Activated CD8-positive, alpha-beta T cell treated with anti-CD3 and anti-CD28 coated beads for 36 hours (primary cell): Measurements from ENCODE around the gene PLXNB2. TPM values are rescaled to one million over a fixed set of nuclear protein-coding genes. Genes with fewer than 3 reads are reported as not detected.
A peak's percentile ranks its signal among the peaks of the same experiment; 100 is the strongest.

Source experiments
- ATAC-seq: fragments of 200-7000 bp; cut with Tn5 transposase; one replicate; pipeline ENCODE4 v1.10.0; 2021; ENCODE audit warnings: mild to moderate bottlenecking, moderate library complexity
- CTCF ChIA-PET: fragments of 350-600 bp; sonication (Branson Sonifier 250); formaldehyde crosslinking; loops from one replicate; lab custom pipeline; 2021; ENCODE audit warnings: antibody characterized with exemption; lab: Charles Lee
- POLR2A ChIA-PET: fragments of 350-600 bp; sonication (Branson Sonifier 250); formaldehyde crosslinking; loops from one replicate; lab custom pipeline; 2021; ENCODE audit warnings: antibody characterized with exemption; lab: Charles Lee
- DNase-seq: peaks from one replicate; pipeline ENCODE4 v3.0.0-alpha.2; 2020
- H3K27ac Mint-ChIP-seq: one replicate; pipeline ENCODE4 v1.8.0; 2021; ENCODE audit warnings: mild to moderate bottlenecking, mixed read lengths
- H3K27me3 Mint-ChIP-seq: one replicate; pipeline ENCODE4 v1.8.0; 2021; ENCODE audit warnings: mixed read lengths
- H3K36me3 Mint-ChIP-seq: one replicate; pipeline ENCODE4 v1.8.0; 2021; ENCODE audit warnings: low read depth, mixed read lengths
- H3K4me1 Mint-ChIP-seq: one replicate; pipeline ENCODE4 v1.8.0; 2021; ENCODE audit warnings: low read depth, mixed read lengths
- H3K4me3 Mint-ChIP-seq: one replicate; pipeline ENCODE4 v1.8.0; 2021; ENCODE audit warnings: mild to moderate bottlenecking, moderate library complexity, mixed read lengths
- H3K9me3 Mint-ChIP-seq: one replicate; pipeline ENCODE4 v1.8.0; 2021; ENCODE audit warnings: mixed read lengths
- intact Hi-C: fragments of 100-400 bp; cut with micrococcal nuclease; formaldehyde crosslinking; loops from one replicate; pipeline ENCODE4 v1.10.0; 2022
- total RNA-seq, 2 experiments: library from RNA; stranded (reverse); gene quantifications; one replicate each; pipeline ENCODE4 v1.2.3, GENCODE V29; 2021
- TF ChIP-seq, protein P1 (sequence below): fragments of 200-600 bp; IDR thresholded peaks from one replicate; pipeline ENCODE4 v1.8.0; 2022; ENCODE audit warnings: antibody characterized with exemption, mild to moderate bottlenecking

Gene PLXNB2
- total RNA-seq, 2 experiments from 2014 or later = 22.1 to 26.4 TPM

GRCh38 chr22:50260434-50260800, 47.0 kb downstream of the PLXNB2 start:
- Mint-ChIP-seq H3K27me3 (peaks cover 20% of the 10 kb centered on the region), H3K4me3 (peak overlapping the region; percentile 52), H3K4me1 (peaks cover 6% of the 10 kb centered on the region), H3K27ac (no peak overlapping the region), H3K36me3 (no peaks in the 10 kb centered on the region), H3K9me3 (no peaks in the 10 kb centered on the region)
- no peak for DNase-seq
- ATAC-seq = no peak
- ChIA-PET POLR2A (interaction anchor here (0.6 kb wide), 1 partner anchor 8 kb away, joined by 3 read pairs; no protein-coding TSS in a partner anchor), CTCF (interaction anchor here (1.1 to 1.5 kb wide), 3 partner anchors 9 to 238 kb away, joined by 4 to 7 read pairs (median 5); partner anchors contain the start of gene HDAC10)
- TF ChIP-seq, protein P1, sequence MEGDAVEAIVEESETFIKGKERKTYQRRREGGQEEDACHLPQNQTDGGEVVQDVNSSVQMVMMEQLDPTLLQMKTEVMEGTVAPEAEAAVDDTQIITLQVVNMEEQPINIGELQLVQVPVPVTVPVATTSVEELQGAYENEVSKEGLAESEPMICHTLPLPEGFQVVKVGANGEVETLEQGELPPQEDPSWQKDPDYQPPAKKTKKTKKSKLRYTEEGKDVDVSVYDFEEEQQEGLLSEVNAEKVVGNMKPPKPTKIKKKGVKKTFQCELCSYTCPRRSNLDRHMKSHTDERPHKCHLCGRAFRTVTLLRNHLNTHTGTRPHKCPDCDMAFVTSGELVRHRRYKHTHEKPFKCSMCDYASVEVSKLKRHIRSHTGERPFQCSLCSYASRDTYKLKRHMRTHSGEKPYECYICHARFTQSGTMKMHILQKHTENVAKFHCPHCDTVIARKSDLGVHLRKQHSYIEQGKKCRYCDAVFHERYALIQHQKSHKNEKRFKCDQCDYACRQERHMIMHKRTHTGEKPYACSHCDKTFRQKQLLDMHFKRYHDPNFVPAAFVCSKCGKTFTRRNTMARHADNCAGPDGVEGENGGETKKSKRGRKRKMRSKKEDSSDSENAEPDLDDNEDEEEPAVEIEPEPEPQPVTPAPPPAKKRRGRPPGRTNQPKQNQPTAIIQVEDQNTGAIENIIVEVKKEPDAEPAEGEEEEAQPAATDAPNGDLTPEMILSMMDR = no peak
- intact Hi-C loops = no loop called here

GRCh38 chr22:50259302-50259701, 48.1 kb downstream of the PLXNB2 start:
- peaks cover 6% of the 10 kb centered on the region for H3K4me1 Mint-ChIP-seq
- H3K4me3 Mint-ChIP-seq = no peak overlapping the region
- intact Hi-C loops = no loop called here
- H3K36me3 Mint-ChIP-seq = no peaks in the 10 kb centered on the region
- peaks cover 20% of the 10 kb centered on the region for H3K27me3 Mint-ChIP-seq
- DNase-seq = no peak
- H3K27ac Mint-ChIP-seq = no peak overlapping the region
- TF ChIP-seq, protein P1 = no peak
- POLR2A ChIA-PET = no interaction called here
- CTCF ChIA-PET = interaction anchor here (1.0 kb wide), 1 partner anchor 13 kb away, joined by 3 read pairs; no protein-coding TSS in a partner anchor
- no peaks in the 10 kb centered on the region for H3K9me3 Mint-ChIP-seq
- no peak for ATAC-seq

GRCh38 chr22:50258361-50259292, 48.8 kb downstream of the PLXNB2 start:
- H3K27ac Mint-ChIP-seq = no peak overlapping the region
- ATAC-seq = no peak
- ChIA-PET CTCF (interaction anchor here (1.0 kb wide), 1 partner anchor 13 kb away, joined by 3 read pairs; no protein-coding TSS in a partner anchor), POLR2A (no interaction called here)
- peaks cover 6% of the 10 kb centered on the region for H3K4me1 Mint-ChIP-seq
- H3K27me3 Mint-ChIP-seq = peaks cover 20% of the 10 kb centered on the region
- H3K9me3 Mint-ChIP-seq = no peaks in the 10 kb centered on the region
- intact Hi-C loops = no loop called here
- no peak overlapping the region for H3K4me3 Mint-ChIP-seq
- DNase-seq = no peak
- TF ChIP-seq, protein P1 = no peak
- no peaks in the 10 kb centered on the region for H3K36me3 Mint-ChIP-seq

DNA sequence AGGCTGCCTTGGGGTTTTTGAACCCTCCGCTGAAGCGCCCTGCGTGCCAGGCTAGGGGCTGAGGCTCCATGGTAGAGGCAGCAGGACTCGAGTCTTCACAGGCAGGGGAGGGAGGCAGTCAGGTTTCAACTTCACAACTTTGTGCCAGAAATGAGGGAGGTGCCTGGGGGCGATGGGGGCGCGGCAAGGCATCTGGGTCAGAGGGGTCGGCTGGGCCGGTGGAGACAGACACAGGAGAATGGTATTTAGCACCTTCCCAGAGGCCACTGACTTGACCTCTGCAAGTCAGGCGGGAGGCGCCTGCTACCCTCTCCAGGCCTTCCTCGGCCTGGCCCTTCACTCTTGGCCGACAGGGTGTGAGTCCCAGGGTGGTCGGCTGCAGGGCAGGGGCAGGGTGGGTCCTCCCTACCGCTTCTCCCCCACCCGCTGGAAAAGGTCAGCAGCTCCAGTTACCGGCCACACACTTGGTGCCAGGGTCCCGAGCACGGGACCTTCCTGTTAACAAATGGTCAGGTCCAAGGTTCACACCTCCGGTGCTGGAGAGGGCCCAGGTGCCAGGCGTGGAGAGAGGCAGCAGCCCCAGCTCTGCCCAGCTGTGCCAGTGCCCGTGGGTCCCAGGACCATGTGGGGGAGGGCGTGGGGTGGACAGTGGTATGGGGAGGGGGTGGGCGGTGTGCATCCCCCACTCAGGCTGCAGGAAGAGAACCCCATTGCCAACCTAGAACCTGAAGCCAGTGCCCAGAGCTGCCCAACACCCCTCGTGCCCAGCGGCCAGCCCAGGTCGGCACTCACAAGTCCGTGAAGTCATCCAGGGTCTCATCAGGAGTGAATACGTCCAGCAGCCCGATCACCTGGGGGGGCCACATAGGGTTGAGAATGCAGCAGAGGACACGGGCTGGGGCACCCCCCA, 49.7 kb downstream of the PLXNB2 start:
- TF ChIP-seq, protein P1 = no peak
- CTCF ChIA-PET = no interaction called here
- POLR2A ChIA-PET = no interaction called here
- no peaks in the 10 kb centered on the region for H3K9me3 Mint-ChIP-seq
- peaks cover 15% of the 10 kb centered on the region for H3K27me3 Mint-ChIP-seq
- no peak for ATAC-seq
- no peak overlapping the region for H3K4me3 Mint-ChIP-seq
- H3K4me1 Mint-ChIP-seq = peaks cover 6% of the 10 kb centered on the region
- no peak overlapping the region for H3K27ac Mint-ChIP-seq
- DNase-seq = no peak
- H3K36me3 Mint-ChIP-seq = no peaks in the 10 kb centered on the region
- intact Hi-C loops = no loop called here
